ENCODE measurements around the gene UQCC3.
A peak's percentile ranks its signal among the peaks of the same experiment; 100 is the strongest.
"Not testable (repeated sequence)": the region's sequence is repeated elsewhere in the genome, so short reads cannot be mapped to it uniquely, and the experiment has no call there.

UQCC3 gene

GRCh38 chr11:62702246-62702645, 30.8 kb downstream of the UQCC3 start:
- no peak for DNase-seq (ENCODE audit: low read depth in 4 of 4, low spot score in 1 of 4)

GRCh38 chr11:62703921-62704320, 32.4 kb downstream of the UQCC3 start:
- not testable (repeated sequence) for DNase-seq (ENCODE audit: low read depth in 4 of 4, low spot score in 1 of 4)

- no peak for DNase-seq (ENCODE audit: low read depth in 4 of 4, low spot score in 1 of 4)
Observed at GRCh38 chr11:62705413-62705812, 33.9 kb downstream of the UQCC3 start.

GRCh38 chr11:62705880-62706849, 34.7 kb downstream of the UQCC3 start:
- DNase-seq (ENCODE audit: low read depth in 4 of 4, low spot score in 1 of 4): peak; percentile 87 to 94 (median 90)

GRCh38 chr11:62706850-62707247, 35.4 kb downstream of the UQCC3 start:
- no peak for DNase-seq (ENCODE audit: low read depth in 4 of 4, low spot score in 1 of 4)

GRCh38 chr11:62707277-62707861, 35.9 kb downstream of the UQCC3 start, which contains the start of the genes BSCL2 and GNG3:
TSS of gene BSCL2 (minus strand) at chr11:62707424. CDS start at chr11:62707195, 229 bp downstream.
TSS of gene GNG3 (plus strand) at chr11:62707676. CDS start at chr11:62708296, 620 bp downstream.
- no peak for DNase-seq (ENCODE audit: low read depth in 4 of 4, low spot score in 1 of 4)

- no peak for DNase-seq (ENCODE audit: low read depth in 4 of 4, low spot score in 1 of 4)
Observed at GRCh38 chr11:62708392-62708791, 36.9 kb downstream of the UQCC3 start.

- peak in 3 of 4 experiments; percentile 18 to 37 (median 21) for DNase-seq (ENCODE audit: low read depth in 4 of 4, low spot score in 1 of 4)
Observed at GRCh38 chr11:62708793-62709192, 37.3 kb downstream of the UQCC3 start.

- DNase-seq (ENCODE audit: low read depth in 4 of 4, low spot score in 1 of 4): peak; percentile 79 to 94 (median 88)
Observed at GRCh38 chr11:62709247-62710000, 38.0 kb downstream of the UQCC3 start.

- peak in 1 of 4 experiments; percentile 9 for DNase-seq (ENCODE audit: low read depth in 4 of 4, low spot score in 1 of 4)
Observed at GRCh38 chr11:62710001-62710345, 38.5 kb downstream of the UQCC3 start.

- DNase-seq (ENCODE audit: low read depth in 4 of 4, low spot score in 1 of 4): no peak
Observed at GRCh38 chr11:62712276-62712812, 40.9 kb downstream of the UQCC3 start.

- no peak for DNase-seq (ENCODE audit: low read depth in 4 of 4, low spot score in 1 of 4)
Observed at GRCh38 chr11:62712861-62713260, 41.4 kb downstream of the UQCC3 start.

- no peak for DNase-seq (ENCODE audit: low read depth in 4 of 4, low spot score in 1 of 4)
Observed at GRCh38 chr11:62713343-62713742, 41.9 kb downstream of the UQCC3 start.

GRCh38 chr11:62715150-62716130, 44.0 kb downstream of the UQCC3 start:
- no peak for DNase-seq (ENCODE audit: low read depth in 4 of 4, low spot score in 1 of 4)

GRCh38 chr11:62716206-62716605, 44.7 kb downstream of the UQCC3 start:
- DNase-seq (ENCODE audit: low read depth in 4 of 4, low spot score in 1 of 4): no peak

- DNase-seq (ENCODE audit: low read depth in 4 of 4, low spot score in 1 of 4): no peak
Observed at GRCh38 chr11:62716816-62717215, 45.3 kb downstream of the UQCC3 start.

GRCh38 chr11:62719302-62719978, 48.0 kb downstream of the UQCC3 start:
- DNase-seq (ENCODE audit: low read depth in 4 of 4, low spot score in 1 of 4): no peak

- no peak for DNase-seq (ENCODE audit: low read depth in 4 of 4, low spot score in 1 of 4)
Observed at GRCh38 chr11:62721994-62722393, 50.5 kb downstream of the UQCC3 start.

All from stimulated activated CD4-positive, alpha-beta T cell treated with anti-CD3 and anti-CD28 coated beads, Interleukin-1b, Interleukin-23, amount 100 ng/mL, for 24 hours (primary cell).